OCI-LY7 (cell line): ENCODE results near the gene CNTNAP5. TPM values are rescaled to one million over a fixed set of nuclear protein-coding genes. Genes with fewer than 3 reads are reported as not detected.

Source experiments
- BruUV-seq: library from RNA; stranded (reverse); fragments of 400-500 nt; replicated peaks from 2 replicates; lab custom pipeline; 2021; lab: Mats Ljungman, UMichigan
- CTCF ChIA-PET: fragments of 300-600 bp; sonication (Branson Sonifier 250); formaldehyde crosslinking; loops from one replicate; lab custom pipeline; 2022; ENCODE audit warnings: antibody characterized with exemption; ENCODE audit not compliant: unreplicated experiment; lab: Charles Lee
- POLR2A ChIA-PET: fragments of 300-600 bp; sonication (Branson Sonifier 250); formaldehyde crosslinking; loops from one replicate; lab custom pipeline; 2022; ENCODE audit warnings: antibody characterized with exemption; lab: Charles Lee
- DNase-seq: peaks from one replicate; pipeline ENCODE4 v3.0.0-alpha.2; 2015; ENCODE audit warnings: low spot score
- H2AFZ ChIP-seq: fragments of 200-600 bp; sonication (generic), shearing (Covaris generic); 2 replicates; pipeline ENCODE4 v1.6.1; 2014; ENCODE audit warnings: mild to moderate bottlenecking, antibody characterized with exemption, low read length, moderate library complexity
- H3K27ac ChIP-seq: fragments of 200-600 bp; sonication (generic); 2 replicates; pipeline ENCODE4 v1.5.1; 2014; ENCODE audit warnings: mixed run types, low read depth, mild to moderate bottlenecking, moderate library complexity, low read length, inconsistent platforms; ENCODE audit not compliant: poor library complexity, severe bottlenecking
- H3K36me3 ChIP-seq: fragments of 200-600 bp; sonication (generic); 2 replicates; pipeline ENCODE4 v1.6.1; 2014; ENCODE audit warnings: mild to moderate bottlenecking, antibody characterized with exemption, low read length, moderate library complexity, mixed read lengths; ENCODE audit not compliant: insufficient read depth
- H3K4me1 ChIP-seq: fragments of 200-600 bp; sonication (generic); 2 replicates; pipeline ENCODE4 v1.5.1; 2014; ENCODE audit warnings: mild to moderate bottlenecking, low read length; ENCODE audit not compliant: insufficient read depth, poor library complexity, severe bottlenecking
- H3K4me2 ChIP-seq: fragments of 200-600 bp; sonication (generic); 2 replicates; pipeline ENCODE4 v1.6.1; 2014; ENCODE audit warnings: mild to moderate bottlenecking, low read length
- H3K4me3 ChIP-seq: fragments of 200-600 bp; sonication (generic); 2 replicates; pipeline ENCODE4 v1.5.1; 2014; ENCODE audit warnings: mild to moderate bottlenecking, low read depth, low read length; ENCODE audit not compliant: poor library complexity, severe bottlenecking
- H3K79me2 ChIP-seq: fragments of 200-600 bp; sonication (generic); 2 replicates; pipeline ENCODE4 v1.6.1; 2016; ENCODE audit warnings: low read depth, mild to moderate bottlenecking, low read length, moderate library complexity, mixed read lengths; ENCODE audit not compliant: insufficient read depth
- H3K9me2 ChIP-seq: fragments of 200-600 bp; sonication (generic); 2 replicates; pipeline ENCODE4 v1.6.1; 2016; ENCODE audit warnings: mild to moderate bottlenecking, low read length, mixed read lengths; ENCODE audit not compliant: insufficient read depth
- H3K9me3 ChIP-seq: fragments of 200-600 bp; sonication (generic); 2 replicates; pipeline ENCODE4 v1.6.1; 2014; ENCODE audit warnings: mild to moderate bottlenecking, mixed run types, low read length, mixed read lengths
- H4K20me1 ChIP-seq: fragments of 200-600 bp; sonication (generic); 2 replicates; pipeline ENCODE4 v1.6.1; 2014; ENCODE audit warnings: mild to moderate bottlenecking, antibody characterized with exemption, low read length, moderate library complexity, mixed read lengths; ENCODE audit not compliant: insufficient read depth
- CTCF ChIP-seq: fragments of 200-600 bp; sonication (generic); conservative IDR thresholded peaks from 2 replicates; pipeline ENCODE4 v1.5.1; 2014; ENCODE audit warnings: mild to moderate bottlenecking, antibody characterized with exemption, low read length, moderate library complexity, mixed read lengths
- EZH2phosphoT487 ChIP-seq: fragments of 200-600 bp; sonication (generic); IDR thresholded peaks from 2 replicates; pipeline ENCODE4 v1.6.1; 2018; ENCODE audit warnings: low read depth, borderline replicate concordance, mild to moderate bottlenecking, mixed run types, antibody characterized with exemption, low read length, moderate library complexity, mixed read lengths
- intact Hi-C: fragments of 100-400 bp; cut with micrococcal nuclease; formaldehyde crosslinking; loops from one replicate; pipeline ENCODE4 v1.10.0; 2022; ENCODE audit not compliant: unreplicated experiment
- total RNA-seq, 2 experiments: library from RNA; depleted of rRNA in 1 of 2; stranded (reverse); fragments of >200 nt in 1 of 2; shearing (Covaris generic) in 1 of 2; gene quantifications; 2 replicates each; pipeline ENCODE4 v1.2.3, GENCODE V29; 2014 to 2022

CNTNAP5 gene
- total RNA-seq, 2 experiments from 2014 or later = not detected

GRCh38 chr2:124604940-124605339, 579.9 kb downstream of the CNTNAP5 start:
- CTCF ChIA-PET = no interaction called here
- POLR2A ChIA-PET = no interaction called here
- intact Hi-C loops = no loop called here

GRCh38 chr2:124607679-124608078, 582.6 kb downstream of the CNTNAP5 start:
- Histone ChIP-seq H4K20me1 (no peaks in the 10 kb centered on the region), H3K27ac (no peak overlapping the region), H3K4me2 (no peak overlapping the region), H3K9me3 (no peaks in the 10 kb centered on the region), H3K4me3 (no peak overlapping the region), H2AFZ (no peak overlapping the region), H3K4me1 (no peaks in the 10 kb centered on the region), H3K9me2 (no peaks in the 10 kb centered on the region), H3K36me3 (no peaks in the 10 kb centered on the region), H3K79me2 (no peaks in the 10 kb centered on the region)
- ChIA-PET CTCF (no interaction called here), POLR2A (no interaction called here)
- DNase-seq = no peak
- intact Hi-C loops = no loop called here
- no TSS peak for BruUV-seq
- TF ChIP-seq EZH2phosphoT487 = no peak

More at GRCh38 chr2:124604940-124605339, 579.9 kb downstream of the CNTNAP5 start:
- Histone ChIP-seq H3K4me3 (no peak overlapping the region), H3K27ac (no peak overlapping the region), H3K4me2 (no peak overlapping the region), H3K36me3 (no peaks in the 10 kb centered on the region), H4K20me1 (no peaks in the 10 kb centered on the region), H3K9me2 (no peaks in the 10 kb centered on the region), H3K9me3 (no peaks in the 10 kb centered on the region), H3K79me2 (no peaks in the 10 kb centered on the region), H2AFZ (no peak overlapping the region), H3K4me1 (no peaks in the 10 kb centered on the region)
- no TSS peak for BruUV-seq
- no peak for DNase-seq
- TF ChIP-seq EZH2phosphoT487 (no peak), CTCF (no peak)

- Histone ChIP-seq H4K20me1 (no peaks in the 10 kb centered on the region), H2AFZ (no peak overlapping the region), H3K9me3 (no peaks in the 10 kb centered on the region), H3K36me3 (no peaks in the 10 kb centered on the region), H3K4me3 (no peak overlapping the region), H3K4me2 (no peak overlapping the region), H3K79me2 (no peaks in the 10 kb centered on the region), H3K27ac (no peak overlapping the region), H3K9me2 (no peaks in the 10 kb centered on the region), H3K4me1 (no peaks in the 10 kb centered on the region)
- no peak for TF ChIP-seq EZH2phosphoT487
- TF ChIP-seq CTCF = no peak
- ChIA-PET CTCF (interaction anchor here (1.1 kb wide), 1 partner anchor 15 kb away, joined by 3 read pairs; no protein-coding TSS in a partner anchor), POLR2A (no interaction called here)
- intact Hi-C loops = no loop called here
- no TSS peak for BruUV-seq
- no peak for DNase-seq
These were observed 584.6 kb downstream of the CNTNAP5 start for GRCh38 chr2:124609667-124610066.
